B cell (primary cell): ENCODE data around the gene HBA1. TPM values are rescaled to one million over a fixed set of nuclear protein-coding genes. Genes with fewer than 3 reads are reported as not detected.

Experiments
- ATAC-seq: fragments of 200-7000 bp; cut with Tn5 transposase; one replicate; pipeline ENCODE4 v1.10.0; 2021; ENCODE audit warnings: low read depth, mild to moderate bottlenecking, moderate number of reproducible peaks, moderate library complexity
- CTCF ChIA-PET: fragments of 350-600 bp; sonication (Branson Sonifier 250); formaldehyde crosslinking; loops from one replicate; lab custom pipeline; 2021; ENCODE audit warnings: antibody characterized with exemption, inconsistent platforms; lab: Charles Lee
- POLR2A ChIA-PET: fragments of 350-600 bp; sonication (Branson Sonifier 250); formaldehyde crosslinking; loops from one replicate; lab custom pipeline; 2021; ENCODE audit warnings: antibody characterized with exemption; lab: Charles Lee
- DNase-seq: peaks from one replicate; pipeline ENCODE4 v3.0.0; 2013
- H2AFZ ChIP-seq: 2 replicates; pipeline ENCODE4 v1.6.1; 2012; ENCODE audit warnings: mild to moderate bottlenecking, low read depth, low read length; ENCODE audit not compliant: insufficient read depth, poor library complexity, severe bottlenecking
- H3K27ac ChIP-seq, 2 donors: 1 replicate in 1 of 2; 2 replicates in 1 of 2; pipeline ENCODE4 v1.5.1; 2012 to 2013; ENCODE audit warnings: low read length in 2 of 2, mild to moderate bottlenecking in 2 of 2, moderate library complexity in 1 of 2
- H3K27me3 ChIP-seq, 4 experiments: fragments of 200-600 bp in 1 of 4; sonication (generic) in 1 of 4; replicated peaks in 1 of 4; 1 replicate in 2 of 4; 2 replicates in 2 of 4; pipeline versions ENCODE4 v1.6.1 to v1.7.0; 2013 to 2016; ENCODE audit warnings: low read length in 3 of 4, mild to moderate bottlenecking in 2 of 4, mixed read lengths in 1 of 4, moderate library complexity in 1 of 4; ENCODE audit not compliant: insufficient read depth in 4 of 4, control insufficient read depth in 3 of 4; ENCODE audit errors: control extremely low read depth in 1 of 4
- H3K36me3 ChIP-seq, 2 experiments: replicated peaks in 1 of 2; 1 replicate in 1 of 2; 2 replicates in 1 of 2; pipeline versions ENCODE4 v1.6.1 to v1.7.1; 2013; ENCODE audit warnings: low read length in 1 of 2; ENCODE audit not compliant: insufficient read depth in 2 of 2, control insufficient read depth in 1 of 2; ENCODE audit errors: control extremely low read depth in 1 of 2, extremely low read depth in 1 of 2
- H3K4me1 ChIP-seq, 2 donors: fragments of 200-600 bp in 1 of 2; sonication (generic) in 1 of 2; 1 replicate in 1 of 2; 2 replicates in 1 of 2; pipeline versions ENCODE4 v1.5.1 to v1.6.1; 2013 to 2017; ENCODE audit warnings: low read length in 2 of 2; ENCODE audit not compliant: control insufficient read depth in 2 of 2, insufficient read depth in 2 of 2
- H3K4me2 ChIP-seq: replicated peaks from 2 replicates; pipeline ENCODE3; 2012; ENCODE audit warnings: mild to moderate bottlenecking, low read depth, low read length; ENCODE audit not compliant: poor library complexity, severe bottlenecking
- H3K4me3 ChIP-seq, 5 experiments: fragments of 200-600 bp in 1 of 5; sonication (generic) in 1 of 5; 1 replicate in 3 of 5; 2 replicates in 2 of 5; pipeline versions ENCODE4 v1.5.1 to v1.7.0; 2011 to 2016; ENCODE audit warnings: low read length in 4 of 5, mild to moderate bottlenecking in 4 of 5, low read depth in 2 of 5, control low read depth in 1 of 5, moderate library complexity in 1 of 5; ENCODE audit not compliant: insufficient read depth in 1 of 5; ENCODE audit errors: control extremely low read depth in 1 of 5, extremely low read depth in 1 of 5
- H3K79me2 ChIP-seq: fragments of 200-600 bp; sonication (generic); one replicate; pipeline ENCODE4 v1.6.0; 2016; ENCODE audit warnings: low read length; ENCODE audit not compliant: control insufficient read depth, insufficient read depth
- H3K9ac ChIP-seq: fragments of 200-600 bp; sonication (generic); 2 replicates; pipeline ENCODE4 v1.6.1; 2017; ENCODE audit warnings: mild to moderate bottlenecking, low read length, moderate library complexity
- H3K9me3 ChIP-seq, 3 donors: one replicate each; pipeline versions ENCODE4 v1.6.1 to v1.7.1; 2013; ENCODE audit warnings: low read length in 2 of 3; ENCODE audit not compliant: control insufficient read depth in 2 of 3, insufficient read depth in 1 of 3; ENCODE audit errors: control extremely low read depth in 1 of 3
- H4K20me1 ChIP-seq: 2 replicates; pipeline ENCODE4 v1.6.0; 2012; ENCODE audit warnings: mild to moderate bottlenecking, low read length; ENCODE audit not compliant: insufficient read depth, control insufficient read depth, poor library complexity, severe bottlenecking
- H3K27ac Mint-ChIP-seq: one replicate; pipeline ENCODE4 v1.8.0; 2021; ENCODE audit warnings: mixed read lengths
- H3K27me3 Mint-ChIP-seq: one replicate; pipeline ENCODE4 v1.8.0; 2021; ENCODE audit warnings: mixed read lengths
- H3K4me1 Mint-ChIP-seq: one replicate; pipeline ENCODE4 v1.8.0; 2021; ENCODE audit warnings: mixed read lengths
- H3K4me3 Mint-ChIP-seq: one replicate; pipeline ENCODE4 v1.8.0; 2021; ENCODE audit warnings: mixed read lengths
- H3K9me3 Mint-ChIP-seq: one replicate; pipeline ENCODE4 v1.8.0; 2022; ENCODE audit warnings: mixed read lengths; ENCODE audit not compliant: insufficient read depth
- EZH2 ChIP-seq: IDR thresholded peaks from 2 replicates; pipeline ENCODE4 v1.6.1; 2012; ENCODE audit warnings: borderline replicate concordance, low read depth, mild to moderate bottlenecking, moderate library complexity, low read length; ENCODE audit not compliant: insufficient read depth, poor library complexity, severe bottlenecking
- WGBS: methylation state at CpG from one replicate; pipeline ENCODE4 v1.1.5; 2013; ENCODE audit warnings: missing lambda C conversion rate; ENCODE audit not compliant: insufficient coverage; 5-methylcytosine and 5-hydroxymethylcytosine counted together
- intact Hi-C: fragments of 100-400 bp; cut with micrococcal nuclease; formaldehyde crosslinking; loops from one replicate; pipeline ENCODE4 v1.10.0; 2022
- polyA plus RNA-seq: library from polyadenylated mRNA; depleted of rRNA; stranded (reverse); fragments of >200 nt; gene quantifications from 2 replicates; pipeline ENCODE4 v1.2.3, GENCODE V29; 2012
- total RNA-seq, 2 donors: library from RNA; stranded (reverse); fragments of 120-200 nt in 1 of 2; gene quantifications; 1 replicate in 1 of 2; 2 replicates in 1 of 2; pipeline versions ENCODE4 v1.2.3 to v1.2.4, GENCODE V29; 2013 to 2022
- TF ChIP-seq, protein P1 (sequence below): fragments of 200-600 bp; IDR thresholded peaks from one replicate; pipeline ENCODE4 v1.8.0; 2022; ENCODE audit warnings: antibody characterized with exemption, mild to moderate bottlenecking

The HBA1 gene
- total and polyA plus RNA-seq, 2 donors (not counting 1 experiment from before 2014, with no cell fraction given), result 38.5 to 283 TPM

- H3K9ac ChIP-seq, result no peak overlapping the region
- Mint-ChIP-seq H3K27me3 (no peaks in the 10 kb centered on the region), H3K4me1 (no peaks in the 10 kb centered on the region), H3K9me3 (no peaks in the 10 kb centered on the region), H3K4me3 (no peak overlapping the region), H3K27ac (no peak overlapping the region)
- ChIA-PET CTCF (interaction anchor here (1.1 kb wide), 1 partner anchor 9 kb away, joined by 3 read pairs; no protein-coding TSS in a partner anchor), POLR2A (no interaction called here)
- H3K27me3 ChIP-seq, result no peaks in the 10 kb centered on the region
- H4K20me1 ChIP-seq, result peaks cover 41% of the 10 kb centered on the region
- no peak for DNase-seq
- H3K4me3 ChIP-seq, result no peak overlapping the region
- intact Hi-C loops, result no loop called here
- H3K9me3 ChIP-seq, result no peaks in the 10 kb centered on the region
- H3K36me3 ChIP-seq, result peaks cover 15 to 88% of the 10 kb centered on the region in 2 experiments
- H3K4me2 ChIP-seq, result no peak overlapping the region
- 97% methylated on average over 7 of the region's 11 CpGs for WGBS
- no peak overlapping the region for H3K27ac ChIP-seq
- TF ChIP-seq EZH2, result no peak
- TF ChIP-seq, protein P1, sequence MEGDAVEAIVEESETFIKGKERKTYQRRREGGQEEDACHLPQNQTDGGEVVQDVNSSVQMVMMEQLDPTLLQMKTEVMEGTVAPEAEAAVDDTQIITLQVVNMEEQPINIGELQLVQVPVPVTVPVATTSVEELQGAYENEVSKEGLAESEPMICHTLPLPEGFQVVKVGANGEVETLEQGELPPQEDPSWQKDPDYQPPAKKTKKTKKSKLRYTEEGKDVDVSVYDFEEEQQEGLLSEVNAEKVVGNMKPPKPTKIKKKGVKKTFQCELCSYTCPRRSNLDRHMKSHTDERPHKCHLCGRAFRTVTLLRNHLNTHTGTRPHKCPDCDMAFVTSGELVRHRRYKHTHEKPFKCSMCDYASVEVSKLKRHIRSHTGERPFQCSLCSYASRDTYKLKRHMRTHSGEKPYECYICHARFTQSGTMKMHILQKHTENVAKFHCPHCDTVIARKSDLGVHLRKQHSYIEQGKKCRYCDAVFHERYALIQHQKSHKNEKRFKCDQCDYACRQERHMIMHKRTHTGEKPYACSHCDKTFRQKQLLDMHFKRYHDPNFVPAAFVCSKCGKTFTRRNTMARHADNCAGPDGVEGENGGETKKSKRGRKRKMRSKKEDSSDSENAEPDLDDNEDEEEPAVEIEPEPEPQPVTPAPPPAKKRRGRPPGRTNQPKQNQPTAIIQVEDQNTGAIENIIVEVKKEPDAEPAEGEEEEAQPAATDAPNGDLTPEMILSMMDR, result no peak
- peaks cover 16% of the 10 kb centered on the region for H3K79me2 ChIP-seq
- no peak overlapping the region for H2AFZ ChIP-seq
- H3K4me1 ChIP-seq, result no peaks in the 10 kb centered on the region
- ATAC-seq, result no peak
Observed at GRCh38 chr16:192686-193085, 16.2 kb downstream of the HBA1 start.

DNA sequence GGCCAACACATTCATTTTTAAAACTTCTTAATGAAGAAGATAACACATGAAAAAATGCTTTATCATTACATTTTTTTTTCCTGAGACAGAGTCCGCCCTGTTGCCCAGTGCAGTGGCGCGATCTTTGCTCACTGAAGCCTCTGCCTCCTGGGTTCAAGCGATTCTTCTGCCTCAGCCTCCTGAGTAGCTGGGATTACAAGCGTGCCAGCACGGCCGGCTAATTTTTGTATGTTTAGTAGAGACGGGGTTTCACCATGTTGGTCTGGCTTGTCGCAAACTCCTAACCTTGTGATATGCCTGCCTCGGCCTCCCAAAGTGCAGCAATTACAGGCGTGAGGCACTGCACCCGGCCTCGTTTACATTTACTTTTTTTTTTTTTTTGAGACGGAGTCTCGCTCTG, 17.0 kb downstream of the HBA1 start:
- no peaks in the 10 kb centered on the region for H3K27me3 Mint-ChIP-seq
- TF ChIP-seq, protein P1, result no peak
- TF ChIP-seq EZH2, result no peak

More for the DNA sequence above, 17.0 kb downstream of the HBA1 start:
- CTCF ChIA-PET, result interaction anchor here (1.1 kb wide), 2 partner anchors 10 to 128 kb away, joined by 3 to 4 read pairs; no protein-coding TSS in a partner anchor
- Mint-ChIP-seq H3K27ac (no peak overlapping the region), H3K4me3 (no peak overlapping the region), H3K4me1 (no peaks in the 10 kb centered on the region), H3K9me3 (no peaks in the 10 kb centered on the region)
- Histone ChIP-seq H3K27me3 (no peaks in the 10 kb centered on the region), H2AFZ (no peak overlapping the region), H3K4me1 (no peaks in the 10 kb centered on the region), H3K27ac (no peak overlapping the region), H3K4me2 (no peak overlapping the region), H3K79me2 (peaks cover 16% of the 10 kb centered on the region), H3K9ac (no peak overlapping the region), H3K9me3 (no peaks in the 10 kb centered on the region), H3K4me3 (no peak overlapping the region), H4K20me1 (peaks cover 43% of the 10 kb centered on the region), H3K36me3 (peaks cover 14 to 90% of the 10 kb centered on the region in 2 experiments)
- DNase-seq (no peak), ATAC-seq (no peak)
- POLR2A ChIA-PET, result no interaction called here
- WGBS, result over 99% methylated on average over 13 of the region's 15 CpGs
- intact Hi-C loops, result no loop called here
